SHP77 (cell line): Measurements from ENCODE around the gene EARS2.
A peak's percentile ranks its signal among the peaks of the same experiment; 100 is the strongest.
"Not testable (repeated sequence)": the region's sequence is repeated elsewhere in the genome, so short reads cannot be mapped to it uniquely, and the experiment has no call there.

Experiments
- DNase-seq, 2 experiments: peaks; one replicate each; lab custom pipeline; 2025; lab: John Stamatoyannopoulos, UW

Gene EARS2

GRCh38 chr16:23527961-23528643 is 29.0 kb downstream of the EARS2 start:
- DNase-seq: no peak

GRCh38 chr16:23524886-23525285 is 32.3 kb downstream of the EARS2 start:
- no peak for DNase-seq

- DNase-seq: no peak
These were observed 33.2 kb downstream of the EARS2 start for GRCh38 chr16:23523876-23524385.

- no peak for DNase-seq
These were observed 33.8 kb downstream of the EARS2 start for GRCh38 chr16:23523321-23523720.

GRCh38 chr16:23521965-23522364 is 35.2 kb downstream of the EARS2 start:
- DNase-seq: no peak

GRCh38 chr16:23521037-23521743 is 36.0 kb downstream of the EARS2 start:
- no peak for DNase-seq

- DNase-seq: no peak
These were observed 36.6 kb downstream of the EARS2 start for GRCh38 chr16:23520500-23520899.

- DNase-seq: no peak
These were observed 37.9 kb downstream of the EARS2 start for GRCh38 chr16:23519282-23519681.

- DNase-seq: no peak
These were observed 38.7 kb downstream of the EARS2 start for GRCh38 chr16:23518435-23518891.

GRCh38 chr16:23516366-23517137 is 40.6 kb downstream of the EARS2 start:
- DNase-seq: no peak

GRCh38 chr16:23515881-23516280 is 41.3 kb downstream of the EARS2 start:
- no peak for DNase-seq

GRCh38 chr16:23514381-23515152 is 42.6 kb downstream of the EARS2 start:
- DNase-seq: no peak

- no peak for DNase-seq
These were observed 44.9 kb downstream of the EARS2 start for GRCh38 chr16:23512168-23512695.

- DNase-seq: no peak
These were observed 45.4 kb downstream of the EARS2 start for GRCh38 chr16:23511731-23512130.

- DNase-seq: not testable (repeated sequence)
These were observed 46.3 kb downstream of the EARS2 start for GRCh38 chr16:23510915-23511270.

- DNase-seq: peak; percentile 6 to 23
These were observed 46.8 kb downstream of the EARS2 start, which contains the start of gene GGA2 for GRCh38 chr16:23510164-23510914. Gene GGA2 (minus strand): TSS chr16:23510494. CDS start chr16:23510411, 83 bp downstream.

- DNase-seq: no peak
These were observed 47.4 kb downstream of the EARS2 start for GRCh38 chr16:23509782-23510163.

- no peak for DNase-seq
These were observed 47.8 kb downstream of the EARS2 start for GRCh38 chr16:23509441-23509754.

GRCh38 chr16:23508589-23509440 is 48.3 kb downstream of the EARS2 start:
- no peak for DNase-seq

- no peak for DNase-seq
These were observed 50.5 kb downstream of the EARS2 start for GRCh38 chr16:23506606-23506994.
